ENCODE measurements around the gene MLXIP. TPM values are rescaled to one million over a fixed set of nuclear protein-coding genes. Genes with fewer than 3 reads are reported as not detected.

Gene MLXIP
- total and polyA plus RNA-seq, 2 experiments from 2014 or later, result 16.2 to 23.0 TPM

DNA sequence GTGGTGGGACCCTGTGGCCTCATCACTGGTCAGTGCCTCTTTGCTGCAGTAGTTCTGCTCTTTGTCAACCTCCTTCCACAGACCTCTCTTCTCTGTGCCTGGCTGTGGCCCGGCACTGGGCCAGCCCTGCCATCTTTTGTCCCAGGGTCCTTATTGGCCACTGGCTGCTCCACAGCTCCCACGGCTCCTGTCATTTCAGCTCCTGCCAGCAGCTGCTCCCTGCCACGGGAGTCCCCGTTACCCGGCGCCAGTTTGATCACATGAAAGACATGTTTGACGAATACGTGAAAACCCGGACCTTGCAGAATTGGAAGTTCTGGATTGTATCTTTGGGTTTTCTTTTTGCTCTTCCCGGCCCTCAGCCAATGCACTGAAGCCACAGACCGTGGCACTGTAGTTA lies 60.1 kb downstream of the MLXIP start:
- no peaks in the 10 kb centered on the region for H3K27me3 ChIP-seq (ENCODE audit: insufficient read depth)
- 0 out of 2 replicates have a peak, but pooled peaks cover 6% of the 10 kb centered on the region for H4K20me1 ChIP-seq (replicated peaks; ENCODE audit: insufficient read depth)
- no peak overlapping the region; the same call in 2 of the 3 replicates for H3K4me3 Mint-ChIP-seq
- peaks cover 44% of the 10 kb centered on the region for H3K36me3 Mint-ChIP-seq (ENCODE audit: low read depth)
- H3F3A ChIP-seq (replicated peaks; ENCODE audit: low read depth), result no peaks in the 10 kb centered on the region
- H3K4me1 Mint-ChIP-seq, result peaks cover 6% of the 10 kb centered on the region; the same call in 2 of the 3 replicates
- no peak overlapping the region for H3K27ac Mint-ChIP-seq
- H3K4me2 ChIP-seq, result no peak overlapping the region
- no peaks in the 10 kb centered on the region for H3K79me2 ChIP-seq (replicated peaks; ENCODE audit: insufficient read depth)
- no peak for TF ChIP-seq ZNF331 (CRISPR knock-in tag; IDR thresholded peaks at IDR 0.05; ENCODE audit: low read depth)
- TF ChIP-seq EZH2phosphoT487 (IDR thresholded peaks at IDR 0.05; ENCODE audit: unreplicated experiment), result no peak
- TF ChIP-seq EZH2 (IDR thresholded peaks at IDR 0.05; ENCODE audit: low read depth, unreplicated experiment), result no peak
- TF ChIP-seq JUNB (IDR thresholded peaks at IDR 0.05; ENCODE audit: unreplicated experiment), result no peak
- no peak for TF ChIP-seq STAT1 (IDR thresholded peaks at IDR 0.05; ENCODE audit: unreplicated experiment)
- TF ChIP-seq, protein P1, sequence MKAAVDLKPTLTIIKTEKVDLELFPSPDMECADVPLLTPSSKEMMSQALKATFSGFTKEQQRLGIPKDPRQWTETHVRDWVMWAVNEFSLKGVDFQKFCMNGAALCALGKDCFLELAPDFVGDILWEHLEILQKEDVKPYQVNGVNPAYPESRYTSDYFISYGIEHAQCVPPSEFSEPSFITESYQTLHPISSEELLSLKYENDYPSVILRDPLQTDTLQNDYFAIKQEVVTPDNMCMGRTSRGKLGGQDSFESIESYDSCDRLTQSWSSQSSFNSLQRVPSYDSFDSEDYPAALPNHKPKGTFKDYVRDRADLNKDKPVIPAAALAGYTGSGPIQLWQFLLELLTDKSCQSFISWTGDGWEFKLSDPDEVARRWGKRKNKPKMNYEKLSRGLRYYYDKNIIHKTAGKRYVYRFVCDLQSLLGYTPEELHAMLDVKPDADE (IDR thresholded peaks at IDR 0.05), result no peak
- no peaks in the 10 kb centered on the region; the same call in 1 of the 2 replicates for H3K4me1 ChIP-seq (ENCODE audit: insufficient read depth)
- DNase-seq (ENCODE audit: low spot score) (no peak), ATAC-seq (no peak)
- peaks cover 7% of the 10 kb centered on the region; the same call in 1 of the 2 replicates for H3K36me3 ChIP-seq (ENCODE audit: insufficient read depth)
- H2AFZ ChIP-seq, result no peak overlapping the region
- H3K9me3 Mint-ChIP-seq, result peaks cover 29% of the 10 kb centered on the region
- peaks cover 8% of the 10 kb centered on the region for H3K27me3 Mint-ChIP-seq (ENCODE audit: insufficient read depth, low read depth, poor library complexity)
- H3K9me2 ChIP-seq (ENCODE audit: insufficient read depth), result no peaks in the 10 kb centered on the region
- H3K4me3 ChIP-seq, result no peak overlapping the region
- H3K27ac ChIP-seq (ENCODE audit: low read depth), result no peak overlapping the region

DNA sequence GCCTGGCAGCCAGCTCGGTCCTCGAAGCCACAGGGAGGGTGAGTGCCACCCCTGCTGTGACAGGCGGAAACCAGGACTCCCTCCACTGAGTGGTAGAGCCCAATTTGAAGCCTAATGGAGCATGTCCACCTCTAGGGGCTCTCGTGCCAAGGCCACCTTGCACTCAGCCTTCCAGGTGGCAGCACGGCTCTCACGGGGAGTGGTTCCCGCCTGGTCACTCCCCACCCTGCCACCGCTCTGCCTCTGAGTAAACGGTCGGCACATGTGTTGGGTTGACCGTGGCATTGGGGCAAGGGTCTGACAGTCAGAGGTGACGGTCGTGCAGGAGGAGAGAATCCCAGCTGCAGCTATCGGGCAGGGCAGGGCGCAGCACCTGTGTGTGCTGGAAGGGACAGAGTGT lies 60.7 kb downstream of the MLXIP start:
- H3K27me3 ChIP-seq (ENCODE audit: insufficient read depth), result no peaks in the 10 kb centered on the region
- H3K9me2 ChIP-seq (ENCODE audit: insufficient read depth), result no peaks in the 10 kb centered on the region
- H3K27me3 Mint-ChIP-seq (ENCODE audit: insufficient read depth, low read depth, poor library complexity), result peaks cover 9% of the 10 kb centered on the region
- H3K4me3 ChIP-seq, result no peak overlapping the region
- H3K27ac Mint-ChIP-seq, result no peak overlapping the region
- H3K4me2 ChIP-seq, result no peak overlapping the region
- 0 out of 2 replicates have a peak, but pooled peaks cover 6% of the 10 kb centered on the region for H4K20me1 ChIP-seq (replicated peaks; ENCODE audit: insufficient read depth)
- no peaks in the 10 kb centered on the region for H3K79me2 ChIP-seq (replicated peaks; ENCODE audit: insufficient read depth)
- DNase-seq (ENCODE audit: low spot score) (no peak), ATAC-seq (no peak)
- no peaks in the 10 kb centered on the region for H3F3A ChIP-seq (replicated peaks; ENCODE audit: low read depth)
- peaks cover 47% of the 10 kb centered on the region for H3K36me3 Mint-ChIP-seq (ENCODE audit: low read depth)
- H3K4me1 Mint-ChIP-seq, result peaks cover 6% of the 10 kb centered on the region; the same call in 2 of the 3 replicates
- peaks cover 7% of the 10 kb centered on the region; the same call in 1 of the 2 replicates for H3K36me3 ChIP-seq (ENCODE audit: insufficient read depth)
- H2AFZ ChIP-seq, result no peak overlapping the region
- peaks cover 35% of the 10 kb centered on the region for H3K9me3 Mint-ChIP-seq
- H3K27ac ChIP-seq (ENCODE audit: low read depth), result no peak overlapping the region
- H3K4me1 ChIP-seq (ENCODE audit: insufficient read depth), result no peaks in the 10 kb centered on the region; the same call in 1 of the 2 replicates
- H3K4me3 Mint-ChIP-seq, result no peak overlapping the region
- TF ChIP-seq, protein P1 (IDR thresholded peaks at IDR 0.05), result no peak
- TF ChIP-seq NANOG (IDR thresholded peaks at IDR 0.05; ENCODE audit: borderline replicate concordance) (no peak), ZNF331 (CRISPR knock-in tag; IDR thresholded peaks at IDR 0.05; ENCODE audit: low read depth) (no peak), CREB1 (CRISPR knock-in tag; IDR thresholded peaks at IDR 0.05; ENCODE audit: low read depth) (no peak), EZH2 (IDR thresholded peaks at IDR 0.05; ENCODE audit: low read depth, unreplicated experiment) (no peak), EZH2phosphoT487 (IDR thresholded peaks at IDR 0.05; ENCODE audit: unreplicated experiment) (no peak), JUNB (IDR thresholded peaks at IDR 0.05; ENCODE audit: unreplicated experiment) (no peak), STAT1 (IDR thresholded peaks at IDR 0.05; ENCODE audit: unreplicated experiment) (no peak), POLR2AphosphoS5 (IDR thresholded peaks at IDR 0.05; ENCODE audit: low read depth) (no peak), CTCF (conservative IDR thresholded peaks at IDR 0.05; ENCODE audit: low read depth in 2 of 2) (no peak), ZNF114 (CRISPR knock-in tag; IDR thresholded peaks at IDR 0.05) (no peak)
- TF ChIP-seq, protein P2, sequence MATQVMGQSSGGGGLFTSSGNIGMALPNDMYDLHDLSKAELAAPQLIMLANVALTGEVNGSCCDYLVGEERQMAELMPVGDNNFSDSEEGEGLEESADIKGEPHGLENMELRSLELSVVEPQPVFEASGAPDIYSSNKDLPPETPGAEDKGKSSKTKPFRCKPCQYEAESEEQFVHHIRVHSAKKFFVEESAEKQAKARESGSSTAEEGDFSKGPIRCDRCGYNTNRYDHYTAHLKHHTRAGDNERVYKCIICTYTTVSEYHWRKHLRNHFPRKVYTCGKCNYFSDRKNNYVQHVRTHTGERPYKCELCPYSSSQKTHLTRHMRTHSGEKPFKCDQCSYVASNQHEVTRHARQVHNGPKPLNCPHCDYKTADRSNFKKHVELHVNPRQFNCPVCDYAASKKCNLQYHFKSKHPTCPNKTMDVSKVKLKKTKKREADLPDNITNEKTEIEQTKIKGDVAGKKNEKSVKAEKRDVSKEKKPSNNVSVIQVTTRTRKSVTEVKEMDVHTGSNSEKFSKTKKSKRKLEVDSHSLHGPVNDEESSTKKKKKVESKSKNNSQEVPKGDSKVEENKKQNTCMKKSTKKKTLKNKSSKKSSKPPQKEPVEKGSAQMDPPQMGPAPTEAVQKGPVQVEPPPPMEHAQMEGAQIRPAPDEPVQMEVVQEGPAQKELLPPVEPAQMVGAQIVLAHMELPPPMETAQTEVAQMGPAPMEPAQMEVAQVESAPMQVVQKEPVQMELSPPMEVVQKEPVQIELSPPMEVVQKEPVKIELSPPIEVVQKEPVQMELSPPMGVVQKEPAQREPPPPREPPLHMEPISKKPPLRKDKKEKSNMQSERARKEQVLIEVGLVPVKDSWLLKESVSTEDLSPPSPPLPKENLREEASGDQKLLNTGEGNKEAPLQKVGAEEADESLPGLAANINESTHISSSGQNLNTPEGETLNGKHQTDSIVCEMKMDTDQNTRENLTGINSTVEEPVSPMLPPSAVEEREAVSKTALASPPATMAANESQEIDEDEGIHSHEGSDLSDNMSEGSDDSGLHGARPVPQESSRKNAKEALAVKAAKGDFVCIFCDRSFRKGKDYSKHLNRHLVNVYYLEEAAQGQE (IDR thresholded peaks at IDR 0.05; ENCODE audit: unreplicated experiment), result no peak
